ENCODE results near the gene ADAMTS13. TPM values are rescaled to one million over a fixed set of nuclear protein-coding genes. Genes with fewer than 3 reads are reported as not detected.

ADAMTS13 gene
- total and polyA plus RNA-seq, 7 donors: 0.60 to 3.4 (median 0.82) TPM

DNA sequence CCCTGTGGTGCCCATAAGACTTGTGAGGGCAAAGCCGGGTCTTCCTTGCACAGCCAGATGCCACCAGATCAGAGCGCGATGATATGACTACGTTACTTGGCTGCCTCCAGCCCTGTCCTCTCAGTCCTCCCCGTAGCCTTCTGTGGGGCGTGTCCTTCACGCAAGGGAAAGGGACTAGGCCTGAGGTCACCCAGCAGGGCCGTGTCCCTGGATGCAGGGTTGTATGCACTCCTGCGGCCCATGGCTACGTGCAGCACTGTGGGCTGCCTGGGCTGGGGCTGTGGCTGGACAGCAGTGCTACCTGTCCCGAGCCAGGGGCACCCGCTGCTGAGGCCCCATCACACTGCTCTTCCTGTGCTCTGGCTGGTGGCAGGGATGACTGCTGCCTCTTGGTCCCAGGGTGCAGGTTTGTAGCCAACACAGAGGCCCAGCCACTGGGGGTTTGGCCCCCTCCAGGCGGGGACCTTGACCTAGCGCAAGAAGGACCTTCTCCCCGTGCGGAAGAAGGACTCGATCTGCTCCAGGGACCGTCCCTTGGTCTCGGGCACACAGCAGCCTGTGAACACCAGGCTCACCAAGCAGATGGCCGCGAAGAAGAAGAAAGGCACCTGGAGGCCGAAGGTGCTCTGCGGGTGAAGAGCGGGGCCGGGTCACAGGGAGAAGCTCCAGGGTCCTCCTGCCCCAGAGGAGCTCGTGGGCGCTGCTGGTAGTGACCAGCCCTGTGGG is 49.5 kb downstream of the ADAMTS13 start:
- DNase-seq: no peak
- Histone ChIP-seq H3K4me3 (no peak overlapping the region), H3K36me3 (peaks cover 0 to 9% (median 0%) of the 10 kb centered on the region in 4 donors), H3K4me1 (no peaks in the 10 kb centered on the region), H3K9me3 (no peaks in the 10 kb centered on the region), H3K27ac (no peak overlapping the region), H3K27me3 (no peaks in the 10 kb centered on the region)
- intact Hi-C loops (cut with DNase I): no loop called here
- 46 to 85% methylated on average over 27 of the region's 27 CpGs for WGBS, 2 donors
- no peak for TF ChIP-seq EP300 (IDR thresholded peaks at IDR 0.05)
- no peak for TF ChIP-seq CTCF (IDR thresholded peaks at IDR 0.05)
- no peak for TF ChIP-seq POLR2A (IDR thresholded peaks at IDR 0.05)
- no peak for TF ChIP-seq POLR2AphosphoS5 (IDR thresholded peaks at IDR 0.05)

- Histone ChIP-seq H3K4me3 (no peak overlapping the region), H3K27ac (no peak overlapping the region), H3K27me3 (no peaks in the 10 kb centered on the region), H3K4me1 (no peaks in the 10 kb centered on the region), H3K36me3 (peaks cover 0 to 9% (median 0%) of the 10 kb centered on the region in 4 donors), H3K9me3 (no peaks in the 10 kb centered on the region)
- intact Hi-C loops (cut with DNase I): no loop called here
- TF ChIP-seq POLR2AphosphoS5 (IDR thresholded peaks at IDR 0.05) (no peak), CTCF (IDR thresholded peaks at IDR 0.05) (no peak), EP300 (IDR thresholded peaks at IDR 0.05) (no peak), POLR2A (IDR thresholded peaks at IDR 0.05) (no peak)
- 66 to 87% methylated on average over 11 of the region's 11 CpGs for WGBS, 2 donors
- no peak for DNase-seq
Measured at GRCh38 chr9:133472277-133472645, 50.1 kb downstream of the ADAMTS13 start.

DNA sequence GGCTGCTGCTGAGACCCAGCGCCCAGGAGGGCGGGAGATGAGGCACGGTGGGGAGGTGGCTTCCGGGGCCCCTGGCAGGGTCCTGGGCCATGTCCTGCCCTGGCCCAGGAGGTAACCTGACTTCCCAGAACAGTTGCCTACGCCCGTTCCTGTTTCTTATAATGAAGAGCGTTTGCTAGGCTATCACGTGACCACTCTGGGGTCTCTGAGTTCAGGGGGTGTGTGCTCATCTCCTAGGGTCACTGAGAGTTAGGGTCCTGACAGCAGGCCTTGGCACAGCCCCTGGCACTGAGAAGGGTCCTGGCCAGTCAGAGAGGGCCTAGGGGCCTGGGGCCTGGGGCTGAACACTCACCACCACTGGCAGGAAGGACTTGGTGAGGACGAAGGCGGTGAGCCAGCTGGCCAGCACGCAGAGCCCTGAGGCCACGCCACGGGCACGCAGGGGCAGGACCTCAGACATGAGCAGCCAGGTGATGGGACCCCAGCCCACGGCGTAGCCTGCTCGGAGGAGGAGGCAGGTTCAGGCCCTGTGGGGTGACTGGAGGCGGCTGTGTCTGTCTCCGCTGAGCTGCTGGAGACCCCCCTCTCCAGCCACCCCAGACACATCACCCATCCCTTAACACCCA is 50.7 kb downstream of the ADAMTS13 start:
- H3K36me3 ChIP-seq: peaks cover 0 to 9% (median 0%) of the 10 kb centered on the region in 4 donors
- no peak overlapping the region for H3K4me3 ChIP-seq
- H3K27me3 ChIP-seq: no peaks in the 10 kb centered on the region
- intact Hi-C loops (cut with DNase I): no loop called here
- H3K4me1 ChIP-seq: peaks cover 0 to 2% (median under 1%) of the 10 kb centered on the region in 4 donors
- no peak overlapping the region for H3K27ac ChIP-seq
- no peak for DNase-seq
- TF ChIP-seq CTCF (IDR thresholded peaks at IDR 0.05) (no peak), POLR2AphosphoS5 (IDR thresholded peaks at IDR 0.05) (no peak), EP300 (IDR thresholded peaks at IDR 0.05) (no peak), POLR2A (IDR thresholded peaks at IDR 0.05) (no peak)
- H3K9me3 ChIP-seq: no peaks in the 10 kb centered on the region
- WGBS, 2 donors: 47 to 79% methylated on average over 19 of the region's 19 CpGs

- Histone ChIP-seq H3K36me3 (peaks cover 0 to 6% (median 0%) of the 10 kb centered on the region in 4 donors), H3K27me3 (no peaks in the 10 kb centered on the region)
- WGBS, 2 donors: 86 to 90% methylated on average over 20 of the region's 20 CpGs
Measured at GRCh38 chr9:133473743-133474142, 51.6 kb downstream of the ADAMTS13 start.

More at GRCh38 chr9:133473743-133474142, 51.6 kb downstream of the ADAMTS13 start:
- Histone ChIP-seq H3K4me3 (no peak overlapping the region), H3K9me3 (no peaks in the 10 kb centered on the region), H3K4me1 (peaks cover 0 to 11% (median 6%) of the 10 kb centered on the region in 4 donors), H3K27ac (no peak overlapping the region)
- no peak for TF ChIP-seq EP300 (IDR thresholded peaks at IDR 0.05)
- no peak for TF ChIP-seq POLR2A (IDR thresholded peaks at IDR 0.05)
- TF ChIP-seq POLR2AphosphoS5 (IDR thresholded peaks at IDR 0.05): no peak
- TF ChIP-seq CTCF (IDR thresholded peaks at IDR 0.05): no peak
- no peak for DNase-seq
- intact Hi-C loops (cut with DNase I): no loop called here
